AG08395 (cell line): Measurements from ENCODE around the gene MYPOP.
"Not testable (repeated sequence)": the region's sequence is repeated elsewhere in the genome, so short reads cannot be mapped to it uniquely, and the experiment has no call there.

Experiments used
- DNase-seq: peaks from one replicate; pipeline ENCODE4 v3.0.0; 2012; ENCODE audit warnings: mixed read lengths, low spot score

The MYPOP gene

DNA sequence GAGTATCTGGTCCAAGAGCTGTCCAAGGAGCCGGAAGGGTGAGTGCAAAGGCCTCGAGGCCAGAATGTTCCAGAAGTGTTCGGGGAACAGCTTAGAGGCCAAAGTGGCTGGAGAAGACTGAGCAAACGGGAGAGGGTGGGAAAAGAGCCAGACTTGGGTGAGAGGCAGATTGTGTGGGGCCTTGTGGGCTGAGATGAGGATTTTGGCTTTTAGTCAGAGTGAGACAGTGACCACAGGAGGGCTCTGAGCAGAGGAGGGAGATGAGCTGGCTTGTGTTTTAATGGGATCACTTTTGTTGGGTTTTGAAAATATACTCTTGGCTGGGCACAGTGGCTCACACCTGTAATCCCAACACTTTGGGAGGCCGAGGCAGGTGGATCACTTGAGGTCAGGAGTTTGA is 6.5 kb upstream of the MYPOP start:
- peak; percentile 16 for DNase-seq

DNA sequence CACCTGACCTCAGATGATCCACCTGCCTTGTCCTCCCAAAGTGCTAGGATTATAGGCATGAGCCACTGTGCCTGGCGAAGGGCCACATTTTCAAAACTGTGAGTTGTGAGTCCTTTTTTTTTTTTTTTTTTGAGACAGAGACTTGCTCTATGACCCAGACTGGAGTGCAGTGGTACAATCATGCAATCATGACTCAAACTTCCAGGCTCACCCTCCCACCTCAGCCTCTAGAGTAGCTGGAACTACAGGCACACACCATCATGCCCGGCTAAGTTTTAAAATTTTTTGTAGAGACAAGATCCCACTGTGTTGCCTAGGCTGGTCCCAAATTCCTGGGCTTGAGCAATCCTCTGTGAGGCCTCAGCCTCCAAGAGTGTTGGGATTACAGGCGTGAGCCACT is 3.8 kb upstream of the MYPOP start:
- DNase-seq, result no peak

DNA sequence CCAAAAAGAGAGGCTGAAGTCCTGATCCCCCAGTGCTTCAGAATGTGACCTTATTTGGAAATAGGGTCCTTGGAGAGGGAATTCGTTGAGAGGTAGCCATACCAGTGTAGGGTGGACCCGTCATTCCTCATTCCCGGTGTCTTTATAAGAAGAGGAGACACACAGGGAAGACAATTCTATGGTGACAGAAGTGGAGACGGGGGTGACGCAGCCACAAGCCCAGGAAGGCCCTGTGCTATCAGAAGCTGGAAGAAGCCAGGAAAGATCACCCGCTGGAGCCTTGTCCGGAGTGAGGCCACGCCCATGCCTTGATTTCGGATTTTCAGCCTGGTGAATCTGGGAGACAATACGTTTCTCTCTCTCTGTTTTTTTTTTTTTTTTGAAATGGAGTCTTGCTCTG is 2.6 kb upstream of the MYPOP start:
- DNase-seq, result no peak

DNA sequence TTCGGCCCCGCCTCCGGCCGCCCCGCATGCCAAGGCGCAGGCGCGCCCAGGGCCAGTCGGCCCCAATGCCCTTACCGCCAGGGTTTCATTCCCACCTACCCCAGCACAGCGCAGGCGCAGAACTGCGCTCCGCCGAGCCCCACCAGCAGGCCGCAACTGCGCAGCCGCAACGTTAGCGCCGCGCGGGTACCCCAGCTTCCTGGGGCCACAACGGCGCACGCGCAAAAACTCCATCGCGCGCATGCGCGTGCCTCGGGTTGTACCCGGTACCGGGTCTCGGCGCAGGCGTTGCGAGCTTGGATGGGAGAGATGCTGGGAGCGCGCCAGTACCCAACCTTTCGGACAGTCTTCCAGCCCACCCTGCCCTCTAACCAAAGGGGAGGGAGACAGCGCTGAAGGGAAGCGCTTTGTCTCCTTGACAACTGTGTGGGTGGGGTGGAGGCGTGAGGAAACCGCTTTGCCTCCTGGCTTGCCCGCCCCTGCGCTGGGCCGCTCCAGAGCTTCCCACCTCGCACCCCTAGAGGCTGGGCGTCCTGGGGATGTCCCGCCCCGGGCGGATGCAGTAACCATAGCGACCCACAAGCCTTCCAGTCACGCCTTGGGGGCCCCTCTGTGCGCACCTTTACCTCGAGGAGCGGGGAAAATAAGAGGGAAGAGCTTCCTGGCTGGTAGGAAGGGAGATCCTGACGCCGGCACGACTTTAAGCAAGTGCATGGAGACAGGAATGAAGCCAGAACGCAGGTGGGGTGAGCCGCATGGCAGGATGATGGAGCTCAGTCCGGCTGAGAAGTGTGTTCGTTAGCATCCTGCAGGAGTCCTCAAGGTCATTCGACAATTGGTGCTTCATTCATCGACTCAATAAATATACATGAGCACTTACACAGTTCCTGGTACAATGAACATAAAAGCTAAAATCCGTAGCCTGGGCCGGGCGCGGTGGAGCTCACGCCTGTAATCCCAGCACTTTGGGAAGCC is 525 bp upstream of the MYPOP start:
- DNase-seq, result peak; percentile 100

DNA sequence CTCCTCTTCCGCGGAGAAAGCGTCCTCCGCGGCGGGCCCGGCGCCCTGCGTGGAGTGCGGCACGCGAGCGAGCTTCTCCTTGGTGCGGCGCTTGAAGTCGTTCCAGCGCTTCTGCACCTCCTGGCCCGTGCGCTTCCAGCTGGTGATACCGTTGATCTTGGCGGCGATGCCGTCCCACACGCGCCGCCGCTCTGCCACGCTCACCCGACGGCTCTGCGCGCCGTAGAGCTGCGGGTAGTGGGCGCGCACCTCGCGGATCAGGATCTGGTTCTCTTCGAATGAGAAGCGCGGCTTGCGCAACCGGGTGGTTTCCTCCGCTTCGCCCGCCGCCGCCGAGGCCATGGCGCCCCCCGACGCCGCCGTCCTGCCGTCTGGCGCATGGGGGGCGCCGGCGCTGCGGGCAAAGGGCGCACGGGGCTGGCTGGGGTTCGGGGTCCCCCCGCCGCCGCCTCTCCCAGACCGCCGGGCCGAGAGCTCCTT is 941 bp downstream of the MYPOP start:
- DNase-seq, result peak; percentile 30

DNA sequence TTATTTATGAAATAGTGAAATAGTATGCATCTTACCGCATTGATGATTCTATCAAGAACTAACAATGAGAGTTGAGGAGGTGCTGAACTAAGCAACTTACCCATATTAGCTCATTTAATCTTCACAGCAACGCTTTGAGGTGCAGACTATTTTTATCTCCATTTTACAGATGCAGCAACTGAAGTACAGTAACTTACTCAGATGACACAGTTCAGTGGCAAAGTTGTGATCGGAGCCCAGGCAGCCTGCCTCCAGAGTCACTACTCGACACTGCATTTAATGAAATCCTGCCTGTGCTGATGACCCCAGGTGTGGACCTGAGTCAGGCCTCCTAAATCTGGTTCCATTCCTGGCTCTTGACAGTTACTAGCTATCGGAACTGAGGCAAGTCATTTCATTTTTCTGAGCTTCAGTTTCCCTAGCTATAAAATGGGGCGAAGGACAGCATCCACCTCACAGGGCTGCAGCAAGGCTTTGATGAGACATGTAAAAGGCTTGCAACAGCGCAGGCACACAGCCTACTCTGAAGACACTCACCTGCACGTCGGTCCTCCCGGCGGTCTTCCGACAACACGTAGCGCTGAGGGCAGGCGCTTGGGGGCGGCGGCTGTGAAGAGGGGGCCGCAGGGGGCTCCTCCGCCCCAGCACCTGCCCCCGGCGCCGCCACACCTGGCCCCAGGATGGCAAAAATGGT is 1.5 kb downstream of the MYPOP start:
- DNase-seq, result no peak

DNA sequence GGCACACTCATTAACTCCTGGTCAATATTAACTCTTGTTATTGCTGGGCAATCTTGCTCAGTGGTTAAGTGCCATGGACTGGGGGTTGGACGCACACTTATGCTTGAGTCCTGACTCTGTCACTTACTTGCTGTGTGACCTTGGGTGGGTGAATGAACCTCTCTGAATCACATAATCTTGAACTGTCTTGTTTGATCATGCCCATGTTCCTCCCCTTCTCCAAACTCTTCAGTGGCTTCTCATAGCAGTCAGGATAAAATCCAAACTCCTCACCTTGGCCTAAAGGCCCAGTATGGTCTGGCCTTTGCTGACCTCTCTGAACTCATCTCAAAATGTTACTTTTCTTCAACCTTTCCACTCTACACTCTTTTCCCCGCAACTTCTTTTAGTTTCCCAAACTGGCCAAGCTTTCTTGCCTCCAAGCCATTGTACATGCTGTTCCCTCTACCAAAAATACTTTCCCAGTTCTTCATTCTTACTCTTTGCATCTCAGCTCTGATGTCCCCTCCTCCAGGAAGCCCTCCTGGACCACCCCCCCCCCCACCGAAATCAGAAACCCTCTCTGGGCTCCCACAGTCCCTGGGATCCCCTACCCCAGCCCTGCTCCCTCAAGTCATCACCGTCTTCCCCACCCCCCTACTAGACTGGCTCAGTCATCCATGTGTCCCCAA is 2.4 kb downstream of the MYPOP start:
- no peak for DNase-seq

DNA sequence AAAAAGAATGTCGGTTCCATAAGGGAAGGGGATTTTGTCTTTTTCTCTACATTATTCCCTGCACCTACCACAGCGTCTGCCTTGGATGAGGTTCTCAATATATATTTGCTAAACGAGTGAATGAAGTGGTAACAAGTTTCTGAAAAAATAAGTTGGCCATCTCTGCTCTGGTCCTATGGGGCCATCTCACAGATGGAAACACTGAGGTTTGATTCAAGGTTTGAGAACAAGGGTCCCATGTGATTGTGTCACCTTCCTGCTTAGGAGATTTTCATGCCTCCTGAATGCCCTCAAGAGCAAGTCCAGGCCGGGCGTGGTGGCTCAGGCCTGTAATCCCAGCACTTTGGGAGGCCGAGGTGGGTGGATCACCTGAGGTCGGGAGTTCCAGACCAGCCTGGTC is 3.2 kb downstream of the MYPOP start:
- no peak for DNase-seq

DNA sequence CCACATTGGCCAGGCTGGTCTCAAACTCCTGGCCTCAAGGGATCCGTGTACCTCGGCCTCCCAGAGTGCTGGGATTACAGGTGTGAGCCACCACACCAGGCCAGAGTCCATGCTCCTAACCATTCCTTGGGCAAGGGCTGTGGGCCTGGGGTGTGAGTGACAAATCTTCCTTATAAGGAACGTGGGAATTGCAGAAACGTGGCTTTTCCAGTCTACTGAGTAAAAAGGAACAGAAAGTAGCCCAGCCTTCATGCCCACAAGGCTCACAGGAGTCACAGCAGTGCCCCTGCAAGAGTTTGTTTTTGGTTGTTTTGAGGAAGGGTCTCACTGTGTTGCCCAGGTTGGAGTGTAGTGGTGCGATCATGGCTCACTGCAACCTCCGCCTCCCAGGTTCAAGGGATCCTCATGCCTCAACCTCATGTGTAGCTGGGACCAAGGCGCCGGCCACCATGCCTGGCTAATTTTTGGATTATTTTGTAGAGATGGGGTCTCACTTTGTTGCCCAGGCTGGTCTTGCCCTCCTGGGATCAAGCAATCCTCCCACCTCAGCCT is 5.1 kb downstream of the MYPOP start:
- DNase-seq, result no peak

DNA sequence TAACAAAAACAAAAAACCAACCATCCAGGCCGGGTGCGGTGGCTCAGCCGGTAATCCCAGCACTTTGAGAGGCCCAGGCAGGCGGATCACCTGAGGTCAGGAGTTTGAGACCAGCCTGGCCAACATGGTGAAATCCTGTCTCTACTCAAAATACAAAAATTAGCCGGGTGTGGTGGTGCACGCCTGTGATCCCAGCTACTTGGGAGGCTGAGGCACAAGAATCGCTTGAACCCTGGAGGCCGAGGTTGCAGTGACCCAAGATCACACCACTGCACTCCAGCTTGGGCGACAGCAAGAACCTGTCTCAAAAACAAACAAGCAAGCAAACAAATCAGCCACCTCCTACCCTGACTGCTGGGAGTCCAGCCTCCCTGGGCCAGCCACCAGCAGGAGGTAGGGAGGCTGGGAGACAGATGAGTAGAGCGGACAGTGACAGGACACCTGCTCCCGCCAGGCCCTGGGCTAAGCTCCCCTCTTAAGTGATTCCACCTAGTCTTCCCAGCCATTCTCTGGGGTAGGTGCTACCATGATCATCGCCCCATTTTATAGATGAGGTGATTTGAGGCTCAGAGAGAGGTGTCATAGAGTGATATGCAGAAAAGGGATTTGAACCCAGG is 6.3 kb downstream of the MYPOP start:
- not testable (repeated sequence) for DNase-seq

DNA sequence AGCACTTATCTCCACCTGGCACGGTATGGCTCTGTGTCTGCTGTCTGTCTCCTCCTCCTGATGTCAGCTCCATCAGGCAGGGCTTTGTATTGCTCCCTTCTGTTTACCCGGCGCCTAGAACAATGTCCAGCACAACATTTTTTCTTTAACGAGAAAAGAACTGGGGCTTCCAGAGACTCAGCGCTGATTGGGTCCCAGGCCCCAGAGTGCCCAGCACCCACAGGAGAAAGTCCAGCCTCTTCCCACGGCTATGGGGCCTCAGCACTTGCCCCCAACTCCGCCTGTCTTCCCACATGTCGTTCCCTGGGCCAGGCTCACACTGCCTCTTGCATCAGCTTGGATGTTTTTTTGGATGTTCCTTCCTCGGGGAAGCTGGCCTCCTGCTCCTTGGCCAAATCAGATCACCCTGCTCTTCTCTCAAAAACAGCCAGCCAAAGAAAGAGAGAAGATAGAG is 6.9 kb downstream of the MYPOP start:
- no peak for DNase-seq

DNA sequence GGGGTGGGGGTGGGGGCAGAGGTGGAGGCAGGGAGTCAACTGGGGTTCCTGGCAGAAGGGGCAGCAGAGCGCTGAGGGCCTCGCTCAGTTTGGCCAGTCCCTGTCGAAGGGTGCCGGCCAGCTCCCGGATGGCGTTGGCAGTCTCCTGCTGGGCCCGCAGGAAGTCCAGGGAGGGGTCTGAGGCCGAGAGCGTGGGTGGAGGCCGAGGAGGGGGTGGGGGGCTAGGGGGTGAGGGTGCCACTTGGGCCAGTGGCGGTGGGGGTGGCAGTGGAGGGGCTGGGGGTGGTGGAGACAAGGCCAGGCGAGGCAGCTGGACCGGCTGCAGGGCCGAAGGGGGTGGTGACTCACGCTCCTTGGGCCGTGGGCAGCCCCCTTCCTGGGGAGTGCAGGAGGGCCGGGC is 11.5 kb downstream of the MYPOP start:
- no peak for DNase-seq

DNA sequence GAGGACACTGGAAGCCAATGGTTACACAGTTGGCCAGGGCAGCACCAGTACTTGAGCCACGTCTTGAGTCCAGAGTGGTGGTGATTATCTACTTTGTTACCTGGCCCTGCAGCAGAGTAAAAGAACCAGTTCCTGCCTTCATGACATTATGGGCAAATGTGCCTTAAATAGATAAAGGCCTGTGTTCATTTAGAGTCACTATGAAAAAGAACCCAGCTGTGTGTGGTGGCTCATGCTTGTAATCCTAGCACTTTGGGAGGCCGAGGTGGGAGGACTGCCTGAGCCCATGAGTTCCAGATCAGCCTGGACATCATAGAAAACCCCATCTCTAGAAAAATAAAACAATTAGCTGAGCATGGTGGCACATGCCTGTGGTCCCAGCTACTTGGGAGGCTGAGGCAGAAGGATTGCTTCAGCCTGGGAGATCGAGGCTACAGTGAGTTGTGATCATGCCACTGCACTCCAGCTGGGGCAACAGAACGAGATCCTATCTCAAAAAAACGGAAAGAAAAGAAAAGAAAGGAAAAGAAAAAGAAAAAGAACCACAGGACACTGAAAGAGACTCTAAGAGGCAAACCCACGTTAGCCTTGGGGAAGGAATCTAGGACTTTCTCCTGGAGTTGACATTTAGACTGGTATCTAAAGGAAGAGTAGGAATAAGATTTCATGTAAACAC is 13.1 kb downstream of the MYPOP start:
- DNase-seq, result no peak

DNA sequence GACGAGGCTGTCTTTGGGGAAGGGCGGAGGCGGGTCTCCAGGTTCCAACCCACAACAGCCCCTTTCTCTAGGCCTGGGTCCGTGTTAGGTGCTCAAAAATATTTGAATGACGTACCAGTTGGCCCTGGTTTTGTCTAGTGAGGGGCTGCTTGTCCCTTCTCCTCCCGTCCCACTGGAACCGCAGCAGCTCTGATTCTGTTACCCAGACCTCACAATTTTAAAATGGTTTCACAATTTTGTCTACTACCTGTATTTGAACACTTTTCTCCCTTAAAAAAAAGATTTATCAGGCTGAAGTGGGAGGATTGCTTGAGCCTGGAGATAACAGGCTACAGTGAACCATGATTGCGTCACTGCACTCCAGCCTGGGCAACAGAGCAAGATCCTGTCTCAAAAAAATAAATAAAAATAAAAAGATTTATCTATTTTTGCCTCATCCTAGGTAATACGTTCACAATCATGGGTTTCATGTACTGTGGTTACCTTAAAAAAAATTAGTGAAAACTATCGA is 15.2 kb downstream of the MYPOP start:
- no peak for DNase-seq

DNA sequence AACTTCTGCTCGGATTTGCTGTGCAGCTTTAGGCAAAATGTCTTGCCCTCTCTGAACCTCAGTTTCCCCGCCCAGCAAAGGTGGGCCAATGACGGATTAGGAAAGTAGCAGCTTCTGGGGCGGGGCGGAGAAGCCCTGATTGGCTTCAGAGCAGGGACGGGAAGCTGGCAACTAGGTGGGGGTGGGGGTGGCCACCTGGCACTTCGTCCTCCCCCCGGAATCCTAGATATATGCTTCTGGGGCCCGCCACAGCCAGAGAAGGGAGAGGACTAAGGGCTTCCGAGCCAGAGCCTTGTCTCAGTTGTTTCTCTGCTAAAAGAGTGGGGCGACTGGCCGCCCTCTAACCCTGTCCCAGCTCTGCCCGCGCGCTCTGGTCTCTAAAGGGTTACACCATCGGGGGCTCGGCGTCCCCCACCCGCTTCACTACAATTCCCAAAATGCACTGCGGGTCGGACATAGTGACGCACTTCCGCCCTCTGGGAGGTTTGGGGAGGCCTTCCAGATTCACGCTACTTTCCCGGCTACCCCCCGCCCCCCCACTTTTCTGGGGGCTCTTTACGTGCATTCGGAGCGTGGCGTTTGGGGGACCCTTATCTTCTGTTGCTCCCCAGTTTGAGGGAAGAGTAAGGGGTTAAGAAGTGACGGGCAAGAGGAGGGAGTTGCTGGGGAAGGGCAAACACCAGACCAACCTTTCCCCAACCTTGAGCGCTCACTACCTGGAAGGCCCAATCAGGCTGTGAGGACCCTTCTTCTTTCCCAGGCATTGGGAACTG is 15.8 kb downstream of the MYPOP start:
- peak; percentile 95 for DNase-seq

DNA sequence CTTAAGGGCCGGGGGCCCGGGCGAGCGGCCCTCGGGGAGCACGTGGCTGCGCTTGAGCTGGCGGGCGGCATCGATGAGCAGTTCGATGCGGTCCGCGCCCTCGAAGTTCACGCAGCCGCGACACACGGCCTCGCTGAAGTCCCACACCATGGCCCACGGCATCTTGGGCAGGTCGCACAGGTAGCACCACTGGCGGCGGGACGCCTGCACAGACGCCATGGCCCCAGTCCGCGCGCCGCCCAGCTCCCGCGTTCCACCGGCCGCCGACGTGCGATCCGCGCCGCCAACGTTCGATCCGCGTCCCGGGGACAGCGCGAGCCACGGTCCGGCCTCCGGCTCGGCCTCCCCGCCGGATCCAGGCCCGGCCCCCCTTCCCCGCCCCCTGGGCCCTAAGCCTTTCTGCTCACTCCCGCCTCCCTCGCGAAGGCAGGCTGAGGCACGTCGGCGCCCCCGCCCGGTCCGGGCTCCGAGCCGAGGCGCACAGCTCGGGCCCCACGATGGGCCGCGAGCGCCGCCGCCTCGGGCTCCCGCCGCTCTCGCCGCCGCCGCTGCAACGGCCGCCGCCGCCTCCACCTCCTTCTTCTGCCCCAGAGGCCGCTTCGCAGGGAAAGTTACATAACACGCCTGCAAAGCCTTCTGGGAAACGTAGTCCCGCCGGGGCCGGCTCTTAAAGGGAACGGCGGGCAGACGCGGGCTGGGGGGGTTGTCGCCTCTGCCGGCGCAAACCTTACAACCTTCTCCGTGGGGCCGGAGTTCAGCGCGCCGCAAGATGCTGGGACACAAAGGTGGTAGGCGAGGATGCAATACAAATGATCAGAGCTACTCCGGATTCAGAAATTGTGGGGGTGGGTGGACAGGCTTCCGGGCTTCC is 16.6 kb downstream of the MYPOP start, which contains the start of gene IRF2BP1:
Gene IRF2BP1, minus strand, starts transcription at position 586 of the 871 bp plus-strand sequence. Its CDS starts 367 bp downstream, at position 219.
- peak; percentile 91 for DNase-seq

DNA sequence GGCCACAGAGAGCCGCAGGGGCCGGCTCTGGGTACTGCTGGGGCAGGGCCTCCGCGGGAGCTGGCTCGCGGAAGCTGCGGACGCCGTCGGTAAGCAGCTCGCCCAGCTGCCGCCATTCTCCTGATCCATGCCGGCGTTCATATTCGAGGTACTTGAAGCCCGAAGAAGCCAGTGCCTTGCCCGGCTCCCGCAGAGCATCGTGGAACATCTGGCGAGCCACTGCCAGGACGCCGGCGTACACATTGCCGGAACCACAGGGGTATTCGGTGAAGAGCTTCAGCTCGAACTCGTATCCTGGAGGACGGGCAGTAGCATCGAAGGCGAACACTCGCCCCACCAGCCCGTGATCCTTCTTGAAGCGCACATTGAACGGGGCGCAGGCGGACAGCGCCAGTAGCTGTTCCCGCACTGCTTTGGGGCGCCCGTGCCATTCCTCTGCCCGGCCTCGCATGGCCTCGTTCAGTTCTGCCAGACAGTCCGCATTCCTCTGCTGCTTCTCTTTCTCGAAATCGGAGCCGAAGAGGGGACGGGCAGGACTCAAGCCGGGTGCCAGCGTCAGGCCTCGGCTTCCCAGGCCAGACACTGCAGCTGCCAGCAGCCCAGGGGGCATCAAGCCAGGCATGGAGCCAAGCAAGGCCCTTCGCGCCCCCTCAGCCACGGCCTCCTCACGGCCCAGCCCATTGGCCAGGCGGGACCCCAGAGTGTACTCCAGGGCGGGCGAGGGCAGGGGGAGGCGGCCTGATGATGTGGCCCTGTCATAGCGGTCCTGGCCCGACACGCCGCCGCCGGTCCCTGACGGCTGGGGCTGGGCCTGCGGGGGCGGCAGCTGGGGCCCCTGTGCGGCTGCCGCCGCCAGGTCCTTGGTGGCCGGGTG is 17.5 kb downstream of the MYPOP start:
- no peak for DNase-seq
